Activated T-cell treated with anti-CD3 and anti-CD28 coated beads, Interleukin-2, amount 50 U/mL, for 4 hours (primary cell): Measurements from ENCODE around the gene PLXNA3. TPM values are rescaled to one million over a fixed set of nuclear protein-coding genes. Genes with fewer than 3 reads are reported as not detected.
A peak's percentile ranks its signal among the peaks of the same experiment; 100 is the strongest.

Experiments
- ATAC-seq, 2 donors: fragments of 200-7000 bp; cut with Tn5 transposase; one replicate each; pipeline ENCODE4 v1.10.0; 2021
- DNase-seq: peaks from one replicate; pipeline ENCODE4 v3.0.0-alpha.2; 2020
- H3K27me3 Mint-ChIP-seq: one replicate; pipeline ENCODE4 v1.8.0; 2021; ENCODE audit warnings: low read depth, mixed read lengths
- H3K36me3 Mint-ChIP-seq: one replicate; pipeline ENCODE4 v1.8.0; 2022; ENCODE audit warnings: mixed read lengths; ENCODE audit not compliant: insufficient read depth
- H3K4me1 Mint-ChIP-seq: one replicate; pipeline ENCODE4 v1.8.0; 2021; ENCODE audit warnings: low read depth, mixed read lengths
- H3K4me3 Mint-ChIP-seq: one replicate; pipeline ENCODE4 v1.8.0; 2021; ENCODE audit warnings: mild to moderate bottlenecking, moderate library complexity, mixed read lengths
- H3K9me3 Mint-ChIP-seq: one replicate; pipeline ENCODE4 v1.8.0; 2021; ENCODE audit warnings: mixed read lengths
- total RNA-seq, 3 donors: library from RNA; stranded (reverse); gene quantifications; one replicate each; pipeline ENCODE4 v1.2.1, GENCODE V29; 2021

The PLXNA3 gene
- total RNA-seq, 3 donors from 2014 or later, result 26.6 to 33.8 (median 27.6) TPM

DNA sequence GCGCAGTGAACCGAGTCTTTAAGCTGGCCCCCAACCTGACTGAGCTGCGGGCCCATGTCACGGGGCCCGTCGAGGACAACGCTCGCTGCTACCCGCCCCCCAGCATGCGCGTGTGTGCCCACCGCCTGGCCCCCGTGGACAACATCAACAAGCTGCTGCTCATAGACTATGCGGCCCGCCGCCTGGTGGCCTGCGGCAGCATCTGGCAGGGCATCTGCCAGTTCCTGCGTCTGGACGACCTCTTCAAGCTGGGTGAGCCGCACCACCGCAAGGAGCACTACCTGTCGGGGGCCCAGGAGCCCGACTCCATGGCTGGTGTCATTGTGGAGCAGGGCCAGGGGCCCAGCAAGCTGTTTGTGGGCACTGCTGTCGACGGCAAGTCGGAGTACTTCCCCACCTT, 2.2 kb downstream of the PLXNA3 start:
- Mint-ChIP-seq H3K4me1 (peaks cover 10% of the 10 kb centered on the region), H3K27me3 (no peaks in the 10 kb centered on the region), H3K4me3 (peak overlapping the region; percentile 31), H3K9me3 (no peaks in the 10 kb centered on the region), H3K36me3 (no peaks in the 10 kb centered on the region)
- no peak for ATAC-seq
- DNase-seq, result no peak

DNA sequence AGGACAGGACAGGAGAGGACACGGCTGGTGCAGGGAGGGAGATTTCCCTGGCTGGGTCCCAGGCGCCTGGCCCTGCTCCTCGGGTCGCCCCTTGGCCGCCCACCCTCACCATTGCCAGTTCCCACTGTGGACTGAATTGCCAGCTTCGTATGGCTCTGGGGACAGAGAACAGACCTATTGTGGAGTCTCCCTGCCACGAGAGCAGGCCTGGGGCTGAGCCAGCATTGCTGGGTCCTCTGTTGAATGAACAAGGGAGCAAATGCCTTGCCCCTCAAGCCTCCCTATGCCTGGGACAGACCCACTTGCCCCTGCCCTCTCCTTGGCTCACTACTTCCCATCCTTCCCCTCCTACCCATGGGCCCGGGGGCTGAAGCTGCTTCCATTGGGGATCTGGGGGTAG, 4.3 kb downstream of the PLXNA3 start:
- H3K4me3 Mint-ChIP-seq, result no peak overlapping the region
- H3K9me3 Mint-ChIP-seq, result no peaks in the 10 kb centered on the region

DNA sequence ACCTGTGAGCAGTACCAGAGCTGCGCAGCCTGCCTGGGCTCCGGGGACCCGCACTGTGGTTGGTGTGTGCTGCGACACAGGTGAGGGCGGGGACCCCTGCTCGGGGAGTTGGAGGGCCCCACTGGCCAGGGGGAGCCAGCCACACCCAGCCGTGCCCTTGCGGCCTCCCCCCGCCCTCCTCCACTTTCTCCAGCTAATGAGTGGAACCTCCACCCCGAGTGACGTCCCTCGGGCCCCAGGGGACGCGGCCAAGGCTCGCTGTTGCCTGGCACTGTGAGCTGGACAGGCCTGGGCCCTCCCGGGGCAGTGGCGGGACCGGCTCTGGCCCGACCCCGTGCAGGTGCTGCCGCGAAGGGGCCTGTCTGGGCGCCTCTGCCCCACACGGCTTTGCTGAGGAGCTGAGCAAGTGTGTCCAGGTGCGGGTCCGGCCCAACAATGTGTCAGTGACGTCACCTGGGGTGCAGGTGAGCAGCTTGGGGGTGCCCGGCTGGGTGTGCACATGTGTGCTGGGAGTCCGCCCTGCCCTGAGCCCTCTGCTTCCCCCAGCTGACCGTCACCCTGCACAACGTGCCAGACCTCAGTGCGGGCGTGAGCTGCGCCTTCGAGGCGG, 5.6 kb downstream of the PLXNA3 start:
- ATAC-seq (no peak), DNase-seq (no peak)
- no peaks in the 10 kb centered on the region for H3K9me3 Mint-ChIP-seq
- H3K36me3 Mint-ChIP-seq, result no peaks in the 10 kb centered on the region
- H3K27me3 Mint-ChIP-seq, result no peaks in the 10 kb centered on the region
- no peak overlapping the region for H3K4me3 Mint-ChIP-seq
- H3K4me1 Mint-ChIP-seq, result peaks cover 7% of the 10 kb centered on the region

More for the DNA sequence above, 4.3 kb downstream of the PLXNA3 start:
- no peaks in the 10 kb centered on the region for H3K27me3 Mint-ChIP-seq
- ATAC-seq (no peak), DNase-seq (no peak)
- no peaks in the 10 kb centered on the region for H3K36me3 Mint-ChIP-seq
- H3K4me1 Mint-ChIP-seq, result peaks cover 8% of the 10 kb centered on the region

- H3K36me3 Mint-ChIP-seq, result no peaks in the 10 kb centered on the region
- DNase-seq, result no peak
- no peaks in the 10 kb centered on the region for H3K9me3 Mint-ChIP-seq
- H3K27me3 Mint-ChIP-seq, result no peaks in the 10 kb centered on the region
- H3K4me1 Mint-ChIP-seq, result peaks cover 2% of the 10 kb centered on the region
- no peak for ATAC-seq
- no peak overlapping the region for H3K4me3 Mint-ChIP-seq
Observed at GRCh38 chrX:154464806-154465365, 6.8 kb downstream of the PLXNA3 start.

DNA sequence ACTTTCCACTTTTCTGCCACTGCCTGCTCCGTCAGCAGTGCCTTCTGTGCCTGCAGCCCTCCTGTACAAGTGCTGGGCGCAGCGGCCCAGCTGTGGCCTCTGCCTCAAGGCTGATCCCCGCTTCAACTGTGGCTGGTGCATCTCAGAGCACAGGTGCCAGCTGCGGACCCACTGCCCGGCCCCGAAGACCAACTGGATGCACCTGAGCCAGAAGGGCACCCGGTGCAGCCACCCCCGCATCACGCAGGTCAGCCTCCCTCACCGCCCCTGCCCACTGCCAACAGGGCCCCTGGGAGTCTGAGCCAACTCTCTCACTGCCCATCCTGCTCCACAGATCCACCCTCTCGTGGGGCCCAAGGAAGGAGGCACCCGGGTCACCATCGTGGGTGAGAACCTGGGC, 7.5 kb downstream of the PLXNA3 start:
- Mint-ChIP-seq H3K27me3 (no peaks in the 10 kb centered on the region), H3K9me3 (no peaks in the 10 kb centered on the region), H3K4me1 (peaks cover 2% of the 10 kb centered on the region), H3K4me3 (no peak overlapping the region), H3K36me3 (no peaks in the 10 kb centered on the region)
- ATAC-seq (no peak), DNase-seq (no peak)

DNA sequence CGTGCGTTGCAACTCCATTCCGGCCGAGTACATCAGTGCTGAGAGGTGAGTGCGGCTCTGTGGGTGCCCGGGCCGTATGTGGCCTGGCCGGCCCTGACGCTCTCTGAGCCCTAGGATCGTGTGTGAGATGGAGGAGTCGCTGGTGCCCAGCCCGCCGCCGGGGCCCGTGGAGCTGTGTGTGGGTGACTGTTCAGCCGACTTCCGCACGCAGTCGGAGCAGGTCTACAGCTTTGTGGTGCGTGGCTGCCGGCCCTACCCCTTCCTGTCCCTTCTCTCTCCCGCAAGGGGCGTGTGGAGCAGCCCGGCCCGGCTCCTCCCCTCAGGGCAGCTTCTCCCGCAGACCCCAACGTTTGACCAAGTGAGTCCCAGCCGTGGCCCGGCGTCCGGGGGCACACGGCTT, 8.0 kb downstream of the PLXNA3 start:
- Mint-ChIP-seq H3K4me1 (peaks cover 2% of the 10 kb centered on the region), H3K9me3 (no peaks in the 10 kb centered on the region), H3K4me3 (no peak overlapping the region), H3K36me3 (no peaks in the 10 kb centered on the region), H3K27me3 (no peaks in the 10 kb centered on the region)
- ATAC-seq (no peak), DNase-seq (no peak)

DNA sequence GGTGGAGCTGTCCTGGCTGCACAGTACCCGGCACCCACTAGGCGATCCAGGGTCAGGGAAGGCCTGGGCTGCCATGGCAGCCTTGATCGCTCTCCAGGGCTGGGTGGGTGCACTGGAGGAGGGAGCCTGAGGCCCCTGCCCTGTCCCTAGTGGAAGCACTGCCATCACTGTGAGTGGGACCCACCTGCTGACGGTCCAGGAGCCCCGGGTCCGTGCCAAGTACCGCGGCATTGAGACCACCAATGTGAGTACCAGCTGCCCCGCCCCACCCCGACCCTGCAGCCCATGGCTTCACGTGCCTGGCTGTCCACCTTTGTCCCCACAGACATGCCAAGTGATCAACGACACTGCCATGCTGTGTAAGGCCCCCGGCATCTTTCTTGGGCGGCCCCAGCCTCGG, 8.8 kb downstream of the PLXNA3 start:
- Mint-ChIP-seq H3K4me1 (no peaks in the 10 kb centered on the region), H3K4me3 (no peak overlapping the region), H3K36me3 (no peaks in the 10 kb centered on the region), H3K27me3 (no peaks in the 10 kb centered on the region), H3K9me3 (no peaks in the 10 kb centered on the region)
- DNase-seq (no peak), ATAC-seq (no peak)

DNA sequence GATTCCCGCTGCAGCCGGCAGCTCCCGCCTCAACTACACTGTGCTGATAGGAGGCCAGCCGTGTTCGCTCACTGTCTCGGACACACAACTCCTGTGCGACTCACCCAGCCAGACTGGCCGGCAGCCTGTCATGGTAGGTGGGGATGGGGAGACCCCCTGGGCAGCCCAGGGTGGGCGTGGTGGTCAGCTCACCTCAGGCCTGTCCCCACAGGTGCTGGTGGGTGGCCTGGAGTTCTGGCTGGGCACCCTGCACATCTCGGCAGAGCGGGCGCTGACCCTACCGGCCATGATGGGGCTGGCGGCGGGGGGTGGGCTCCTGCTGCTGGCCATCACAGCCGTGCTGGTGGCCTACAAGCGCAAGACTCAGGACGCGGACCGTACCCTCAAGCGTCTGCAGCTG, 9.5 kb downstream of the PLXNA3 start:
- no peaks in the 10 kb centered on the region for H3K4me1 Mint-ChIP-seq
- DNase-seq, result no peak
- H3K36me3 Mint-ChIP-seq, result no peaks in the 10 kb centered on the region
- no peaks in the 10 kb centered on the region for H3K9me3 Mint-ChIP-seq
- no peak for ATAC-seq
- H3K27me3 Mint-ChIP-seq, result no peaks in the 10 kb centered on the region
- no peak overlapping the region for H3K4me3 Mint-ChIP-seq

DNA sequence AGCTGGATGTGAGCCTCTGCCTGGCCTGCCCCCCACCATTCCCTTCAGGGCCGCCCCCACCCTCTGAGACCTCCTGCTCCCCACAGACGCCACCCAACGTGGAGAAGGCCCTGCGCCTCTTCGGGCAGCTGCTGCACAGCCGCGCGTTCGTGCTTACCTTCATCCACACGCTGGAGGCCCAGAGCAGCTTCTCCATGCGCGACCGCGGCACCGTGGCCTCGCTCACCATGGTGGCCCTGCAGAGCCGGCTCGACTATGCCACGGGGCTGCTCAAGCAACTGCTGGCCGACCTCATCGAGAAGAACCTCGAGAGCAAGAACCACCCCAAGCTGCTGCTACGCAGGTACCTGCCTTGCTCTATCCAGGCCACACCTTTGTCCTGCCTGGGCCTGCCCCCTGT, 10.1 kb downstream of the PLXNA3 start:
- Mint-ChIP-seq H3K9me3 (no peaks in the 10 kb centered on the region), H3K4me1 (no peaks in the 10 kb centered on the region), H3K36me3 (no peaks in the 10 kb centered on the region), H3K27me3 (no peaks in the 10 kb centered on the region), H3K4me3 (no peak overlapping the region)
- ATAC-seq (no peak), DNase-seq (no peak)

DNA sequence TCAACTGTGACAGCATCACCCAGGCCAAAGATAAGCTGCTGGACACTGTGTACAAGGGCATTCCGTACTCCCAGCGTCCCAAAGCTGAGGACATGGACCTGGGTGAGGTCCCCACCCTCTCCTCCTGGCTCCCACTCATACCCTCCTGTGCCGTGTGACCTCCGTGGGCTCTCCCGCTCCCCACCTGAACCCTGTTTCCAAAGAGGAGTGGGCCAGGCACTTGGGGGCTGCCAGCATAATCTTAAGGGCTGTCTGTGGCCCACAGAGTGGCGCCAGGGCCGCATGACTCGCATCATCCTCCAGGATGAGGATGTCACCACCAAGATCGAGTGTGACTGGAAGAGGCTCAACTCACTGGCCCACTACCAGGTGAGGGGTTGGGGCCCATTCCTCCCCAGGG, 11.0 kb downstream of the PLXNA3 start:
- no peak for DNase-seq
- no peaks in the 10 kb centered on the region for H3K27me3 Mint-ChIP-seq
- no peak overlapping the region for H3K4me3 Mint-ChIP-seq
- H3K4me1 Mint-ChIP-seq, result no peaks in the 10 kb centered on the region
- no peak for ATAC-seq
- H3K36me3 Mint-ChIP-seq, result no peaks in the 10 kb centered on the region
- no peaks in the 10 kb centered on the region for H3K9me3 Mint-ChIP-seq

- no peaks in the 10 kb centered on the region for H3K9me3 Mint-ChIP-seq
- no peak overlapping the region for H3K4me3 Mint-ChIP-seq
- no peaks in the 10 kb centered on the region for H3K27me3 Mint-ChIP-seq
- H3K4me1 Mint-ChIP-seq, result no peaks in the 10 kb centered on the region
- no peaks in the 10 kb centered on the region for H3K36me3 Mint-ChIP-seq
- DNase-seq (no peak), ATAC-seq (no peak)
Observed at GRCh38 chrX:154469880-154470279, 11.8 kb downstream of the PLXNA3 start.

GRCh38 chrX:154470434-154470833, 12.4 kb downstream of the PLXNA3 start:
- DNase-seq, result no peak
- H3K27me3 Mint-ChIP-seq, result no peaks in the 10 kb centered on the region
- H3K9me3 Mint-ChIP-seq, result no peaks in the 10 kb centered on the region
- ATAC-seq, result no peak
- no peak overlapping the region for H3K4me3 Mint-ChIP-seq
- no peaks in the 10 kb centered on the region for H3K36me3 Mint-ChIP-seq
- H3K4me1 Mint-ChIP-seq, result no peaks in the 10 kb centered on the region

DNA sequence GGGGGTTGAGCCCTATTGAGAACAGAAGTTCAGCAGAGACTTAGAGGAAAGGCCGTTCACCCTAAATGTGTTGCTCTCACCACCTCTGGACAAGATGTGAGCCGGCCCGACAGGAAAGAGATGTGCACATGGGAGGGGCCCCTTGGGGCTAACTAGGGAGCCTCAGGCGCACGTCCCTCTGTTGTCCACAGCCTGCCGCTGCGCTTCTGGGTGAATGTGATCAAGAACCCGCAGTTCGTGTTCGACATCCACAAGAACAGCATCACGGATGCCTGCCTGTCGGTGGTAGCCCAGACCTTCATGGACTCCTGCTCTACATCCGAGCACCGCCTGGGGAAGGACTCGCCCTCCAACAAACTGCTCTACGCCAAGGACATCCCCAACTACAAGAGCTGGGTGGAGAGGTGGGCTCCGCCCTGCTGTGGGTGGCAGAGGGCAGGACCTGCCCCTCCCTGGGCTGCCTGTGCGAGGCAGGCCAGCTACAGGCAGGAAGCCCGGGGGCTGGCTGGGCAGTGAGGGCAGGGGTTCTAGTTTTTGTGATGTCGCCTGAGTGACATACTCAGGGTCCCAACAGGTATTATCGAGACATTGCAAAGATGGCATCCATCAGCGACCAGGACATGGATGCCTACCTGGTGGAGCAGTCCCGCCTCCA, 13.0 kb downstream of the PLXNA3 start:
- no peak for ATAC-seq
- H3K4me1 Mint-ChIP-seq, result peaks cover 2% of the 10 kb centered on the region
- H3K9me3 Mint-ChIP-seq, result no peaks in the 10 kb centered on the region
- no peak for DNase-seq
- H3K27me3 Mint-ChIP-seq, result no peaks in the 10 kb centered on the region
- no peak overlapping the region for H3K4me3 Mint-ChIP-seq
- H3K36me3 Mint-ChIP-seq, result no peaks in the 10 kb centered on the region

DNA sequence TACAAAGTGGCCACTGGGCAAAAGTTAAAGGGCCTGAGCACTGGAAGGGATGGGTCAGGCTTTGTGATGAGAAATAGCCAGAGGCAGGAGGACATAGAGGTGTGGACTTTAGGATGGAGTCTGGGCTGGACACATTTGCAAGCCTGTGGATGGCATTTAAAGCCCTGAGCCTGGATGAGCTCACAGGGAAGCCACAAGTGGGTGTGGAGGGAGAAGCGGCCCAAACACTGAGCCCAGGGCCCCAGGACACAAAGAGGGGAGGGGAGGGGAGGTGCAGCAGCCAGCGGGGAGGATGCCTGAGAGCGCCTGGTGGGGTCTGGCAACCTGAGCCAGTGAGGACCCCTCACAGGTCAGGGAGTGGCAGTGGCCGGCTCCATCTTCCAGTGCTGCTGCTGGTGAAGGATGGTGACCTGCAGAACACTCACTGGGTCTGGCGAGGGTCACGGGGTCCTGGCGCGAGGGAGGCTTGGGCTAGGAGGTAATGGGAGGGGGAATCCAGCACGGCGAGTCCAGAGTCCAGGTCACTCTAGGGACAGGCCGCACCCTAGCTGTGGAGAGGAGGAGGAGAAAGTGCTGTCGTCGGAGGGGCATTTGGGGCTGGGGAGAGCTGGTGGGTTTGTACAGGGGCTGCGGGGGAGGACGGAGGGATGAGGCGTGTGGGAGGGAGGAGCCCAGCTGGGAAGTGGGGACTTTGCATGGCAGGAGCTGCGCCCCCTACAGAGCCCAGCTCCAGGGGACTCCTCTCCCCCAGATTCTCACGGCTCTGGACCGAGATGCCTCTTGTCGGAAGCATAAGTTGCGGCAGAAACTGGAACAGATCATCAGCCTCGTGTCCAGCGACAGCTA, 14.0 kb downstream of the PLXNA3 start:
- ATAC-seq, result no peak
- Mint-ChIP-seq H3K27me3 (no peaks in the 10 kb centered on the region), H3K4me1 (peaks cover 2% of the 10 kb centered on the region), H3K4me3 (no peak overlapping the region), H3K36me3 (no peaks in the 10 kb centered on the region), H3K9me3 (no peaks in the 10 kb centered on the region)
- no peak for DNase-seq
